Tibial nerve (tissue), 3 donors: ENCODE measurements around the gene PLEKHM2.

Source experiments
- POLR2A ChIP-seq, 2 donors: fragments of 450-650 bp; IDR thresholded peaks; one replicate each; pipeline ENCODE4 v1.6.1; 2017; ENCODE audit warnings: antibody characterized with exemption in 2 of 2, mild to moderate bottlenecking in 2 of 2, moderate library complexity in 2 of 2
- TF ChIP-seq, protein P1 (sequence below), 5 experiments: fragments of 200-600 bp in 3 of 5; fragments of 450-650 bp in 2 of 5; sonication (generic) in 3 of 5; IDR thresholded peaks; one replicate each; pipeline ENCODE4 v1.5.1; 2016 to 2019; ENCODE audit warnings: antibody characterized with exemption in 5 of 5, mild to moderate bottlenecking in 3 of 5, moderate library complexity in 2 of 5

DNA sequence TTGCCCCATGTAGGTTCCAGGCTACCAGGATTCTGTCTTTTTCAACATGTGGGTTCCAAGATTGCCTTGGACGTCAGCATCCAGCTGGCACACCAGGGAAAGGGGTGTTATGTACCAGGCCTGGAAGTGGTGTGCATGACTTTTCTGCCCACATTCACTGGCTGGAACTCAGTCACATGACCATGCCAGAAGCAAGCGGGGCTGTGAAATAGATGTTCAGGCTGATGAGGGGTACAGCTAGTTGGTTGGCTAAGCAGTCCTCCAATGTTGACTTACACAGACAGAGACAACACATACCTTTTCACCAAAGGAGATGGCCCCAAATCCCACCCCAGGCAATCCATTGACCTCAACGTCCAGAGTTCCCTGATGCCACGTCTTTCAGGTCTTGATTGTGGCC is 14.3 kb upstream of the PLEKHM2 start:
- TF ChIP-seq, protein P1, sequence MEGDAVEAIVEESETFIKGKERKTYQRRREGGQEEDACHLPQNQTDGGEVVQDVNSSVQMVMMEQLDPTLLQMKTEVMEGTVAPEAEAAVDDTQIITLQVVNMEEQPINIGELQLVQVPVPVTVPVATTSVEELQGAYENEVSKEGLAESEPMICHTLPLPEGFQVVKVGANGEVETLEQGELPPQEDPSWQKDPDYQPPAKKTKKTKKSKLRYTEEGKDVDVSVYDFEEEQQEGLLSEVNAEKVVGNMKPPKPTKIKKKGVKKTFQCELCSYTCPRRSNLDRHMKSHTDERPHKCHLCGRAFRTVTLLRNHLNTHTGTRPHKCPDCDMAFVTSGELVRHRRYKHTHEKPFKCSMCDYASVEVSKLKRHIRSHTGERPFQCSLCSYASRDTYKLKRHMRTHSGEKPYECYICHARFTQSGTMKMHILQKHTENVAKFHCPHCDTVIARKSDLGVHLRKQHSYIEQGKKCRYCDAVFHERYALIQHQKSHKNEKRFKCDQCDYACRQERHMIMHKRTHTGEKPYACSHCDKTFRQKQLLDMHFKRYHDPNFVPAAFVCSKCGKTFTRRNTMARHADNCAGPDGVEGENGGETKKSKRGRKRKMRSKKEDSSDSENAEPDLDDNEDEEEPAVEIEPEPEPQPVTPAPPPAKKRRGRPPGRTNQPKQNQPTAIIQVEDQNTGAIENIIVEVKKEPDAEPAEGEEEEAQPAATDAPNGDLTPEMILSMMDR (IDR thresholded peaks at IDR 0.05), result no peak
- no peak for TF ChIP-seq POLR2A (IDR thresholded peaks at IDR 0.05)
